A172 (cell line): ENCODE measurements around the gene TAS2R10. TPM values are rescaled to one million over a fixed set of nuclear protein-coding genes. Genes with fewer than 3 reads are reported as not detected.

Source experiments
- DNase-seq: peaks from one replicate; pipeline ENCODE4 v3.0.0-alpha.2; 2015; ENCODE audit warnings: low spot score
- total RNA-seq: library from RNA; depleted of rRNA; stranded (reverse); fragments of >200 nt; shearing (Covaris generic); gene quantifications from 2 replicates; pipeline ENCODE4 v1.2.3, GENCODE V29; 2014; rRNA removed

Gene TAS2R10
- total RNA-seq, 1 experiment from 2014 or later = not detected

GRCh38 chr12:10779103-10779502 is 47.1 kb downstream of the TAS2R10 start:
- DNase-seq = no peak

Other genes starting within 250 kb of the TAS2R10 start
- gene MAGOHB, start 212.7 kb downstream of the TAS2R10 start, total RNA-seq = 28.6 and 35.9 TPM in 2 replicates
- 0.12 and 9.9 TPM in 2 replicates for gene STYK1, start 152.3 kb downstream of the TAS2R10 start, total RNA-seq
- gene YBX3, start 103.0 kb downstream of the TAS2R10 start, total RNA-seq = 28.7 and 33.7 TPM in 2 replicates
- gene TAS2R7, start 23.7 kb downstream of the TAS2R10 start, total RNA-seq = not detected in 2 replicates
- gene TAS2R8, start 19.1 kb downstream of the TAS2R10 start, total RNA-seq = not detected in 2 replicates
- gene TAS2R9, start 16.2 kb downstream of the TAS2R10 start, total RNA-seq = not detected in 2 replicates
- gene PRR4, start 23.1 kb upstream of the TAS2R10 start, total RNA-seq = 0.28 TPM in 1 of 2 replicates, not detected in the other
- 0.57 and 9.3 TPM in 2 replicates for gene PRH1, start 57.9 kb upstream of the TAS2R10 start, total RNA-seq
- 0.36 TPM in 1 of 2 replicates, not detected in the other for gene TAS2R13, start 83.2 kb upstream of the TAS2R10 start, total RNA-seq
- gene PRH2, start 102.9 kb upstream of the TAS2R10 start, total RNA-seq = not detected in 2 replicates
- gene TAS2R14, start 112.9 kb upstream of the TAS2R10 start, total RNA-seq = 1.2 and 1.7 TPM in 2 replicates
- gene TAS2R50, start 160.6 kb upstream of the TAS2R10 start, total RNA-seq = not detected in 2 replicates
- gene TAS2R20, start 171.9 kb upstream of the TAS2R10 start, total RNA-seq = 0.46 and 0.79 TPM in 2 replicates
- 0.12 and 1.3 TPM in 2 replicates for gene TAS2R19, start 196.3 kb upstream of the TAS2R10 start, total RNA-seq
- 1.1 and 2.5 TPM in 2 replicates for gene TAS2R31, start 205.0 kb upstream of the TAS2R10 start, total RNA-seq
- gene TAS2R46, start 235.9 kb upstream of the TAS2R10 start, total RNA-seq = 0.60 TPM in 1 of 2 replicates, not detected in the other